Measurements from ENCODE around the gene LPP.

LPP gene

GRCh38 chr3:188362405-188362831 is 208.5 kb downstream of the LPP start:
- no peak for DNase-seq

DNA sequence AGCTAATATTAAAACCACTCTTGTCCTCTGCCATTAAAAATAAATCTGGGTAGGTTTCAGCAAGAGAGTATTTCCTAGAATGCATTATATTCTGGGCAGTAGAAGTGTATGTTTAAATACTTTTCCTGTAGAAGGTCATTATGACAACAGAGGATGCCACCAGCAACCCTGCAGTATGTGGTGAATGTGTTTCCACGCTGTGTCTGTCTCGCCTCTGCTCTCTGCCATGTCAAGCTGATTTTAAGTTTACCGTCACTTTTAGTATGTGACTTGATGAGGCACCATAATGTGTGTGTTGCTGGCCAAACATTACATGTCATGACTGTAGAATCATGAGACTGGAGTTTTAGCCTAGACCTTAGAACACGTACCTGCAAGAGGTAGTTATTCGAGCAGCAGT is 211.2 kb downstream of the LPP start:
- DNase-seq = no peak

GRCh38 chr3:188365988-188366698 is 212.2 kb downstream of the LPP start:
- no peak for DNase-seq

GRCh38 chr3:188367678-188368077 is 213.7 kb downstream of the LPP start:
- no peak for DNase-seq

GRCh38 chr3:188369526-188369925 is 215.6 kb downstream of the LPP start:
- no peak for DNase-seq

DNA sequence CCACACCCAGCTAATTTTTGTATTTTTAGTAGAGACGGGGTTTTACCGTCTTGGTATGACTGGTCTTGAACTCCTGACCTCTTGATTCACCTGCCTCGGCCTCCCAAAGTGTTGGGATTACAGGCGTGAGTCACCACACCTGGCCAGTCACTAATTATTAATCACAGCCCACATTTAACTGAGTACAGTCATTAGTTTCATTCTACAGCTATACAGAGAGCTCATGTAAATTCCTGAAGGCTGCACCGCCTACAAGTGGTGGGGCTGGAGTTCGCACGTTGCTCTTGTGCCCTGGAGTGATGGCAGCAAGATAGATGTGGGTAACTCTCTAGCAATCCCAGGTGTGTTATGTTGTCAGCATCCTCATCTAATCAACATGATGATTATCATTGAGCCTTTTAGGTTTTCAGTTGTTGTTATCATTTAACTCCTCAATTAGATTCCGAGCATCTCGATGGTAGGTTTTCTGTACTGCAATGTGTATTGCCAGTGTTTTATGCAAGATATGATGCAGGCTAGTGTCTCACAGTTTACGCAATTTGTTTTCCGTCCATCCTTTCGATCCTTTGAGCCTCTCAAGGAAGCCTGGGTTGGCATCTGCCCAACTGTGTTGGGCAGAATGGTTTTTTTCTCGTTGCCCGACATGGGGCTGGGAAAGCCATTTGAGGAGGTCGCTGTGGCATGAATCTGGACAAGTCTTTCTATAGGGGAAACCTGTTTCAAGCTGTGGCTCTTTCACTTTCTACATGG is 216.3 kb downstream of the LPP start:
- no peak for DNase-seq

DNA sequence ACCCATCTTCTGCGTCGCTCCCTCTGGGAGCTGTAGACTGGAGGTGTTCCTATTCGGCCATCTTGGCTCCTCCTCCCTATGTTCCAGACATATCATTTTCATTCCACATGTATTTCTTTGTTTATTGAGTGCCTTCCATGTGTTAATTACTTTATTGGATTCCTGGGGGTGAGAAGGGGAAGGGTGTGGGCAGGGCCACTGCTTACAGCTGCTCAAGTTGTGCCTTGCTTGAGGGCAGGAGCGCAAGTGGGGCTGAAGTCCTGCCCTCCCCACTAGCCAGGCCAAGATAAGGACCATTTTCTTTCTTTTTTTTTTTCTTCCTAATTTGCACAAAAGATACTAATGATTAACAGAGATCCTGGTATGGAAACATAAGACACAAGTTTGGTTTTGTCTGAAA is 224.8 kb downstream of the LPP start:
- DNase-seq = no peak

- no peak for DNase-seq
Observed at GRCh38 chr3:188380252-188380651, 226.3 kb downstream of the LPP start.

GRCh38 chr3:188380722-188381121 is 226.8 kb downstream of the LPP start:
- no peak for DNase-seq

DNA sequence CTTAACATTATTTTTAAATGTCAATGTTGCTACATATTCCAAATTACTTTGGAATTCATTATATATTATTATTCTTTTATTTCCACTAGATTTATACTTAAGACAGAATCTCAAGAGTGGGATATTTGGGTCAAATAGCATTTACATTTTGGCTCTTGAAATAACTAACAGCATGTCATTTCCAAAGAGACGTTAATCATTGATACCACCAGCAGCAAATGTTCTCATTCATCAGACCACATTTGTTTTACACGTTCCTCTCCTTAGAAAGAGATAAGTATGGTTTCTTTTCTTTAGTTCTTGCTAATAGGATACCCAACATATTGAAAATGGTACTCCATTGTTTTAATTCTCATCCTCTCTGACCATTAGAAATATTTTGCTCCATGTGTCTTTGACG is 229.8 kb downstream of the LPP start:
- no peak for DNase-seq

DNA sequence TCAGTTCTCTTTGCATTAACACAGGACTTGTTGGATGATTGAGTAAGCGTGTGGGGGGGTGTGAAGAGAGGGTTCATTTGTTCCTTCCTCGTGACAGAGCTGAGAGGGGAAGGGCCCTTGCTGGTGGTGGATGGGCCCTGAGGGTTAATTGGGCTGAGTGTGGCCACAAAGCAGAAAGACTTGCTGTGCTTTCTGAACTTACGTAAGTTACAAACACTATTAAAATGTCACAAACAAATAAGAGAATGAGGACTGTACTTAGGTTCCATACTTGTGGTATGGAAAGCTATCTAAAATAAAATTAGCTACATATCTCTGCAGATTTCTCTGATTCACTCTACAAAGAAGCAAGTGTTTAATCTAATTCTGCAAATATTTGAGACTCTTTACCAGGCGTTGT is 231.3 kb downstream of the LPP start:
- no peak for DNase-seq

GRCh38 chr3:188389711-188390342 is 235.9 kb downstream of the LPP start:
- DNase-seq = no peak

DNA sequence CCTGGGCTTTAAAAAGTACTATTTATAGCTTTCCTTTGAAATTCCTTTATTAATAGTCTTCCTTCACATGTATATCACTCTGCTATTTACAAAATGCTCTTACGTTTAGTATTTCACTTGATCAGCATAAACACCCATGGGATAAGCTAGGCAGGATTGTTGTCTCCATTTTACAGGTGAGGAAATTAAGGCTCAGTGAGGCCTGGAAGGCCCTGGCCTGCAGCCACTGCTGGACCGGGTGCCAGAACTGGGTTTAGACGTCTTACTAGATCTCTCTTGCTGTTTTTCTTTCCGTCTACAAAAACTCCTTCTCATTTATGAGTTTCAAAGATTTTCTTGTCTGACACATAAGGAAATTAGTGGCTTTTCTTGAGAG is 236.4 kb downstream of the LPP start:
- no peak for DNase-seq

DNA sequence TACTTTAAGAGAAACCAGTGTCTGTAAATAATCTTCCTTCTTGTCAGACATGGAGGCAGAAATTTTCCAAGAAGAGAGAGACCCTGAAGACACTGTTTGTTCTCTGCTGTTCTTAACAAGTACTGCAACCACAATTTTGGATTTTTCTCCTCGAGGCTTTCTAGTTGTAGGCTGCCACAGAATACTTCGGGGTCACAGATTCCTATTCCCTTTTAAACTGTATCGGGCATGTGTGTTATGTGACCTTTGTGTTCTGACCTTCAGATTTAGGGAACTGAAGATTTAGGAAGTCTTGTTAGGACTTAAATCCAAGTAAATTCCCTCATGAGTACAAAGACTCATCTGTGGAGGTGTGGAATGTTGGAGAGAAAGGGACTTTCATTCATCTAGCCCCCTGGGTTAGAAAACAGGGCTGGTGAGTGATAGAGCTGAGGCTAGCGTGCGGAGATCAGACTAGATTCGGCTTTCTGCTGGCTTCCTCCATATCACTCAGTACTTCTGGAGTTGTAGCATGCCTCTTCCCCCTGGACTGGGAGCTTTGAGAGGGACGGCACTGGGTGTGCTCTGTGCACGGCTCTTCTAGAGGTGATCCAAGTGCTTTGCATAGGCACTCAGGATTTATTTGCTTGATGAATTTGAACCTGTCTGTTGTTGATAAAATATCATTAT is 237.0 kb downstream of the LPP start:
- no peak for DNase-seq

- DNase-seq = no peak
Observed at GRCh38 chr3:188391592-188391991, 237.6 kb downstream of the LPP start.

DNA sequence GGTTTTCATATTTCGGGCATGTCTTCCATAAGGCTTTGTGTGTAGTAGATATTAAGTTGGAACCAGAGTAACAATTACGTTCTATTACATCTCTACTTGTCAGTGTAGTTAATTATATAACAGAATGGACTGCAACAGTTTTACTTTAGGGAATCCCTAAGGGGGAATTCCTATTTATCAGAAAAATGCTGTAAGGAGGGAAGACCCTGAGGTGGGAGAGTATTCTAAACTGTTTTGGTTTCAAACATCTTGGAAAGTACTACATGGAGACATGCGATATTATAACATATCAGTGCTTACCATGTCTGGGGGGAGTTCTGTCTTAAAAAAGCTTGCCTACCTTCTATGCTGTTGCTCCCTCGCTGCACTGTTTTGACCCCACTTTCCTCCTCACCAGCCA is 238.1 kb downstream of the LPP start:
- no peak for DNase-seq

DNA sequence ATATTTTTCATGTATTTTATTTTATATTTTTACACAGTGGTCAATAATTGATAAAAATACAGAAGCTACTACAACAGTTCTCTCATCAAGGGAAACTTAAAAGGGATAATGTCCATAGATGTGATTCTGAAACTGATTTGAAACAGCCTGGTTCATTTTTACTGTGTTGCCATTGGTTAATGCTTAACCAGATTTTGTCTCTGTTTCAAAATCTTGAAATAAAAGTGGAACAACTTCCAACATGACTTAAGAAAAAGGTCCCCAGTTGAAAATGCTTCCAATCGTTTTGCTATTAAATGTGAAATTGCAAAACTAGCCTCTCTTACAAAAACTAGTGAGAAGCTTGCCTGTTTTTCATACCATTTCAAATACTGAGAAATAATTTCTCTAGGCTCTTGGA is 240.7 kb downstream of the LPP start:
- no peak for DNase-seq

- no peak for DNase-seq
Observed at GRCh38 chr3:188396251-188396650, 242.3 kb downstream of the LPP start.

GRCh38 chr3:188396900-188397299 is 242.9 kb downstream of the LPP start:
- DNase-seq = no peak

GRCh38 chr3:188397766-188398705 is 244.1 kb downstream of the LPP start:
- DNase-seq = no peak

DNA sequence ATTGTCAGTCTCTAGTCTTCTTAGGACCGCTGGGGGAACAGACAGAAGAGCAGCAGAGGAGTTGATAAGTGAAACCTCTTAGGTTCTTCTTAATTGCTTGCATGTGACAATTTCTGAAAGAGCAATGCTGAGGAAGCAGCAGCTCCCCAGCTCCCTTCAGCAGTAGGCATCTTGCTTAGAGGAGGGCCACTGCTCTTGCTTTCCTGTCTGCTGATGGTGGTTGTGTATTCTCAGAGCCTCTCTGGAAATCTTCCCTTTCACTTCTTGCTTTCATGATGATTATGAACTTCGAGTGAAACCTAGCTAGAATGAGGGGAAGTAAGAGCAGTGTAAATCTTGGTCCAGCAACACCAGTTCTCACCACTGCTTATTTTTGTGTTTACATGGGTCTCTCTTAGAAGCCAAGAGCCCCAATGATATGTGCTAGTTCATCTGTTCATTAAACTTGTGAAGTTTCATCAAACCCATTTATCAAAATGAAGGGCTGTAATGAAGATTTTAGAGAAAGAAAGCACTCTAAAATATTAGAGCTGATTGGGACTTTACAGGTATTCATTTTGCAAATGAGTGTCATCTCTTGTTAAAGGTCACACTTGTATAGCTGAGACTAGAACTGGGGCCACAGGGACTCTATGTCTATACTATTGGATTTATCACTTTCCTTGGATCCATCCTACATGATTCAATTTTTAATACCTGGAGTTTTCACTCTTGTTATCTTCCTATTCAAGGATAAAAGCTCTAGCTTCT is 246.7 kb downstream of the LPP start:
- no peak for DNase-seq
